SJCRH30 (cell line): ENCODE data around the gene MRPL41. TPM values are rescaled to one million over a fixed set of nuclear protein-coding genes. Genes with fewer than 3 reads are reported as not detected.
A peak's percentile ranks its signal among the peaks of the same experiment; 100 is the strongest.
"Not testable (repeated sequence)": the region's sequence is repeated elsewhere in the genome, so short reads cannot be mapped to it uniquely, and the experiment has no call there.

Source experiments
- DNase-seq, 2 experiments: peaks; one replicate each; pipeline ENCODE4 v3.0.0-alpha.2; 2015 to 2020
- H3K27ac ChIP-seq: fragments of 250-450 bp; sonication (Bioruptor Pico); 2 replicates; pipeline ENCODE4 v1.5.1; 2020; ENCODE audit warnings: mild to moderate bottlenecking, moderate library complexity
- H3K27me3 ChIP-seq: fragments of 250-450 bp; sonication (Bioruptor Pico); 2 replicates; pipeline ENCODE4 v1.5.1; 2020; ENCODE audit warnings: mild to moderate bottlenecking, moderate library complexity
- H3K36me3 ChIP-seq: fragments of 250-450 bp; sonication (Bioruptor Pico); 2 replicates; pipeline ENCODE4 v1.5.1; 2020; ENCODE audit warnings: mild to moderate bottlenecking, moderate library complexity
- H3K4me1 ChIP-seq: fragments of 250-450 bp; sonication (Bioruptor Pico); 2 replicates; pipeline ENCODE4 v1.5.1; 2020; ENCODE audit warnings: mild to moderate bottlenecking, moderate library complexity
- H3K4me3 ChIP-seq: fragments of 250-450 bp; sonication (Bioruptor Pico); 2 replicates; pipeline ENCODE4 v1.5.1; 2020; ENCODE audit warnings: mild to moderate bottlenecking, moderate library complexity
- H3K9me3 ChIP-seq: fragments of 250-450 bp; sonication (Bioruptor Pico); replicated peaks from 2 replicates; pipeline ENCODE4 v1.5.1; 2020; ENCODE audit warnings: mild to moderate bottlenecking, moderate library complexity
- total RNA-seq: library from RNA; depleted of rRNA; stranded (reverse); fragments of >200 nt; shearing (Covaris generic); gene quantifications from 2 replicates; pipeline ENCODE4 v1.2.3, GENCODE V29; 2014; rRNA removed

The MRPL41 gene
- total RNA-seq = 12.3 and 15.6 TPM in 2 replicates

GRCh38 chr9:137551264-137552021 is at the start of gene MRPL41:
MRPL41 (plus strand) TSS chr9:137551879; CDS start chr9:137552082, 203 bp downstream.
- Histone ChIP-seq H3K4me3 (peak within 1 kb of the TSS; percentile 64), H3K9me3 (no peaks in the 10 kb centered on the region), H3K36me3 (peaks cover 18% of the 10 kb centered on the region), H3K4me1 (peaks cover 6% of the 10 kb centered on the region; the same call in 1 of the 2 replicates), H3K27me3 (no peaks in the 10 kb centered on the region), H3K27ac (no peak within 1 kb of the TSS)
- DNase-seq = peak; percentile 79 to 81

DNA sequence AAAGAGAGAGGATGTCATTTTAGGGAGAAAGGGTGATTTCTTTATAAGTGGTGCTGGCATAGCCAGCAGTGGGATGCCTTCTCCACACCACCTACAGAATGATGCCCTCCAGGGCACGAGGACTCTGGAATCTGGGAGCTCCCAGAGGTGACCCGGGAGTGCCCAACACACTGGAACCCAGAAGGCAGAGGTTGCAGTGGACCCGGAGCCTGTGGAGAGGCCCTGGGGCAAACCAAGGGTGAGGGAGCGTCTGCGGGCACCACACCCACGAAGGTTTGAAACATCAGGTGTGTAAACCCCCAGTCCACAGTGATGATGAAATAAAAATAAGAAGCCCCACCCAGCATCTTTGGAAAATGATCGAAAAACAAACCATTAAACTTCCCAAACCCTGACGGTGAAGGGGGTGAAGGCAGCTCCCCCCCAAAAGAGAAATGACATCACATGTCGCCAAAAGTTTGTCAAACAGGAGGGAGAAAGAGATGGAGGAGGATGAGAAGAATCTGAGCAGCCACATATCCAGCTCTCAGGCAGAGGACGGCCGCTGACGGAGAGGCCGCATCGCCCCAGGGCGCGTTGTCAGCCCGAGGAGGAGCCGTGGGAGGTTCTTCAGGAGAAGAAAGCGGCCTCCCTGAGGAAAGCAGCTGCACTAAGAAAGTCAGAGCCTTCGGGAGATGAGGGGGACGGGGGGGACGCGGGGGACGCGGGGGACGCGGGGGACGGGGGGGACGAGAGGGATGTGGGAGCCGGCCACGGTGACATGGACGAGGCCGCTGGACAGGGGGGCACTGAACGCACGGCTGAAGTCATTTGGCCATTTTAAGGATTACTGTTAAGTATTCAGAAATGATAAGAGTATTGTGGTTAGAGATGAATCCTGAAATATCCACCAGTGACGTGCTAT is 49.4 kb upstream of the MRPL41 start:
- H3K27ac ChIP-seq = no peak overlapping the region
- H3K36me3 ChIP-seq = no peaks in the 10 kb centered on the region
- H3K9me3 ChIP-seq = no peaks in the 10 kb centered on the region
- no peak overlapping the region for H3K4me3 ChIP-seq
- no peaks in the 10 kb centered on the region for H3K27me3 ChIP-seq
- no peak for DNase-seq
- peaks cover 21% of the 10 kb centered on the region for H3K4me1 ChIP-seq

GRCh38 chr9:137504432-137504777 is 47.3 kb upstream of the MRPL41 start:
- Histone ChIP-seq H3K4me3 (no peak overlapping the region), H3K9me3 (no peaks in the 10 kb centered on the region), H3K27me3 (no peaks in the 10 kb centered on the region), H3K27ac (no peak overlapping the region), H3K4me1 (peaks cover 21% of the 10 kb centered on the region), H3K36me3 (no peaks in the 10 kb centered on the region)
- DNase-seq = no peak

GRCh38 chr9:137505421-137506140 is 46.1 kb upstream of the MRPL41 start:
- no peak overlapping the region for H3K4me3 ChIP-seq
- H3K36me3 ChIP-seq = no peaks in the 10 kb centered on the region
- no peak overlapping the region for H3K27ac ChIP-seq
- no peak for DNase-seq
- no peaks in the 10 kb centered on the region for H3K9me3 ChIP-seq
- no peaks in the 10 kb centered on the region for H3K27me3 ChIP-seq
- H3K4me1 ChIP-seq = peaks cover 13% of the 10 kb centered on the region

- Histone ChIP-seq H3K27me3 (no peaks in the 10 kb centered on the region), H3K36me3 (no peaks in the 10 kb centered on the region), H3K4me1 (peaks cover 10% of the 10 kb centered on the region), H3K9me3 (no peaks in the 10 kb centered on the region), H3K4me3 (no peak overlapping the region), H3K27ac (no peak overlapping the region)
- no peak for DNase-seq
These were observed 45.4 kb upstream of the MRPL41 start for GRCh38 chr9:137506274-137506673.

DNA sequence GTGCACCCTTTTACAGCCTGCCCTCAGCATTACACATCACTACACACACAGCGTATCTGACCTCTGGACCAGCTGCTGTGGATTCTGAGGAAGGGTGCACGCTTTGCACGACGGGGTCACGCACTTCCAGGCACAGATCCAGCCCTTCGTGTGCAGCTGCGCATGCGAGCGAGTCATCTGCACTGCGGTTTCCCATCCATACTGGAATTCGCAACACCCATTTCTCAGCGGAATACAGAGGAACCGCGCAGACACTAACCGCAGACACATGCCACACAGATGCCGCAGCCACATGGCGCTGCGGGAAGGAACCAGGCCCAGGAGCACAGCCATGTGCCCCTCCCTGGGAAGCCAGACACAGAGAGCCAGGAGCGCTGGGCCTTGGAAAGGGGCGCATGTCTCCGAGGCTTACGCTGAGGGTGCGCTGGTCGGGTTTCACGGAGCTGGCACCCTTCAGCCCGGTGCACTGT is 44.9 kb upstream of the MRPL41 start:
- Histone ChIP-seq H3K4me3 (peak overlapping the region; percentile 14; the same call in 1 of the 2 replicates), H3K9me3 (no peaks in the 10 kb centered on the region), H3K27me3 (no peaks in the 10 kb centered on the region), H3K36me3 (no peaks in the 10 kb centered on the region), H3K27ac (no peak overlapping the region), H3K4me1 (peaks cover 10% of the 10 kb centered on the region)
- DNase-seq = peak; percentile 79 to 81

GRCh38 chr9:137509198-137509597 is 42.5 kb upstream of the MRPL41 start:
- no peak for DNase-seq
- no peak overlapping the region for H3K27ac ChIP-seq
- no peak overlapping the region for H3K4me3 ChIP-seq
- H3K27me3 ChIP-seq = no peaks in the 10 kb centered on the region
- H3K4me1 ChIP-seq = peaks cover 10% of the 10 kb centered on the region
- no peaks in the 10 kb centered on the region for H3K9me3 ChIP-seq
- no peaks in the 10 kb centered on the region for H3K36me3 ChIP-seq

GRCh38 chr9:137511126-137511525 is 40.6 kb upstream of the MRPL41 start:
- H3K9me3 ChIP-seq, H3K4me1 ChIP-seq, H3K27me3 ChIP-seq, H3K27ac ChIP-seq, H3K36me3 ChIP-seq, DNase-seq, H3K4me3 ChIP-seq: not testable (repeated sequence)

- H3K9me3 ChIP-seq = no peaks in the 10 kb centered on the region
- H3K36me3 ChIP-seq = no peaks in the 10 kb centered on the region
- no peak for DNase-seq
- 0 out of 2 replicates have a peak, but pooled peaks cover 3% of the 10 kb centered on the region for H3K4me1 ChIP-seq
- no peaks in the 10 kb centered on the region for H3K27me3 ChIP-seq
- H3K4me3 ChIP-seq = no peak overlapping the region
- H3K27ac ChIP-seq = no peak overlapping the region
These were observed 39.8 kb upstream of the MRPL41 start for GRCh38 chr9:137511758-137512463.

DNA sequence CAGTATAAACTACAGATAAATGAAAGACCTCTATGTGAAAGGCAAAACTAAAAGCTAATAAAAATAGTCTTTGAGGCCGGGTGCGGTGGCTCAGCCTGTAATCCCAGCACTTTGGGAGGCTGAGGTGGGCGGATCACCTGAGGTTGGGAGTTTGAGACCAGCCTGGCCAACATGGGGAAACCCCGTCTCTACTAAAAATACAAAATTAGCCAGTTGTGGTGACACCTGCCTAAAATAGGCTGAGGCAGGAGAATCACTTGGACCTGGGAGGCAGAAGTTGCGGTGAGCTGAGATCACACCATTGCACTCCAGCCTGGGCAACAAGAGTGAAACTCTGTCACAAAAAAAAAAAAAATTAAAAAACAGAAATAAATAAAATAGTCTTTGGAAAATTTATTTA is 38.5 kb upstream of the MRPL41 start:
- H3K4me3 ChIP-seq, H3K27me3 ChIP-seq, H3K36me3 ChIP-seq, DNase-seq, H3K9me3 ChIP-seq, H3K4me1 ChIP-seq, H3K27ac ChIP-seq: not testable (repeated sequence)

GRCh38 chr9:137513801-137514570 is 37.7 kb upstream of the MRPL41 start:
- H3K36me3 ChIP-seq, H3K4me1 ChIP-seq, DNase-seq: not testable (repeated sequence)

DNA sequence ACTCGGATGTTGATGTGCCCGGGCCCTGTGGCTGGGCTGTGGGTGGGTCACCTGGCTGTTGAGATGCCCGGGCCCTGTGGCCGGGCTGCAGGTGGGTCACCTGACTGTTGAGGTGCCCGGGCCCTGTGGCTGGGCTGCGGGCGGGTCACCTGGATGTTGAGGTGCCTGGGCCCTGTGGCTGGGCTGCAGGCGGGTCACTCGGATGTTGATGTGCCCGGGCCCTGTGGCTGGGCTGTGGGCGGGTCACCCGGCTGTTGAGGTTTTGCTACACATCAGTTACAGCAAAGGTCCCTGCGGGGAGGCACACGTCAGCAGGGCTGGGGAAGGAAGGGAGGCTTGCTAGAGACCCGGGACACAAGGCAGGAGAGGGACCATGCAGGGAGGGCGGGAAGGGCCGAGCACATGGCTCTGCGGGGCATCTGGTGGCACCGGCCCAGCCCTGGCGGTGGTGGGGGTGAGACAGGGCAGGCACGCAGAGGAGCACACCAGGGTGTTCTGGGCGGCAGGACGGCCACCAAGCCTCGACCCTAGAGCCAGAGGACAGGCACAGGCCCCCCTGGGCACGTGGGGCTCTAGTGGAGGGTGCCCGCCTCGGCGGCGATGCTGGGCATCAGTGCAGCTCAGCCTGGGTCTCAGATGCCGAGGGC is 36.9 kb upstream of the MRPL41 start:
- H3K4me3 ChIP-seq = no peak overlapping the region
- H3K36me3 ChIP-seq = no peaks in the 10 kb centered on the region
- no peak overlapping the region for H3K27ac ChIP-seq
- DNase-seq = no peak
- no peaks in the 10 kb centered on the region for H3K4me1 ChIP-seq
- H3K27me3 ChIP-seq = no peaks in the 10 kb centered on the region
- no peaks in the 10 kb centered on the region for H3K9me3 ChIP-seq

More at GRCh38 chr9:137513801-137514570, 37.7 kb upstream of the MRPL41 start:
- not testable (repeated sequence) for H3K9me3 ChIP-seq, H3K27me3 ChIP-seq, H3K4me3 ChIP-seq, H3K27ac ChIP-seq

GRCh38 chr9:137515338-137515724 is 36.3 kb upstream of the MRPL41 start:
- H3K36me3 ChIP-seq = no peaks in the 10 kb centered on the region
- no peak overlapping the region for H3K27ac ChIP-seq
- H3K9me3 ChIP-seq = no peaks in the 10 kb centered on the region
- no peaks in the 10 kb centered on the region for H3K4me1 ChIP-seq
- no peak for DNase-seq
- no peaks in the 10 kb centered on the region for H3K27me3 ChIP-seq
- H3K4me3 ChIP-seq = no peak overlapping the region
